HepG2 (cell line): ENCODE measurements around the gene ANKRD42. TPM values are rescaled to one million over a fixed set of nuclear protein-coding genes. Genes with fewer than 3 reads are reported as not detected.
A peak's percentile ranks its signal among the peaks of the same experiment; 100 is the strongest.

ENCODE experiments used
- BHLHE40 ChIP-seq: IDR thresholded peaks from 2 replicates; pipeline ENCODE4 v1.6.1; 2011; ENCODE audit warnings: low read length, improper control_type of control experiment
- RXRB ChIP-seq: IDR thresholded peaks from 2 replicates; pipeline ENCODE4 v1.6.1; 2016; ENCODE audit warnings: borderline replicate concordance, missing genetic modification reagents, missing compliant biosample characterization
- SALL2 ChIP-seq: sonication (generic); formaldehyde crosslinking; IDR thresholded peaks from 2 replicates; pipeline ENCODE4 v1.8.1; 2023; ENCODE audit warnings: mild to moderate bottlenecking, missing genetic modification reagents, inconsistent platforms
- ZNF33A ChIP-seq: sonication (generic); formaldehyde crosslinking; IDR thresholded peaks from 2 replicates; pipeline ENCODE4 v1.5.1; 2020; ENCODE audit warnings: missing genetic modification reagents, mild to moderate bottlenecking, moderate library complexity, borderline replicate concordance
- ZNF644 ChIP-seq: IDR thresholded peaks from 2 replicates; pipeline ENCODE4 v1.6.1; 2016; ENCODE audit warnings: low read depth
- polyA plus RNA-seq, 8 experiments: library from polyadenylated mRNA; depleted of rRNA in 3 of 8; stranded (reverse) in 7 of 8; unstranded in 1 of 8; fragments of >200 nt; fragmentation: Illumina TruSeq in 4 of 8; extraction: Trizol in 4 of 8; gene quantifications; 2 replicates each; pipeline versions ENCODE4 v1.2.1 to v1.2.3, GENCODE V29; 2011 to 2016; ENCODE audit warnings: low read depth in 4 of 8, missing spikeins in 1 of 8, mixed read lengths in 1 of 8; ENCODE audit not compliant: insufficient read depth in 1 of 8
- total RNA-seq, 5 experiments: library from RNA; depleted of rRNA; stranded (reverse); fragments of >200 nt; fragmentation: Illumina TruSeq; extraction: Trizol; gene quantifications; 2 replicates each; pipeline ENCODE4 v1.2.3, GENCODE V29; 2016; ENCODE audit warnings: low read depth in 1 of 5
- TF ChIP-seq, protein P1 (sequence below): sonication (generic); formaldehyde crosslinking; IDR thresholded peaks from 2 replicates; pipeline ENCODE4 v1.4.0; 2020; ENCODE audit warnings: missing genetic modification reagents
- TF ChIP-seq, protein P2 (sequence below), 2 experiments: IDR thresholded peaks; 2 replicates each; pipeline ENCODE4 v1.6.1; 2011 to 2012; ENCODE audit warnings: low read length in 2 of 2, borderline replicate concordance in 1 of 2, low read depth in 1 of 2, mild to moderate bottlenecking in 1 of 2, moderate library complexity in 1 of 2
- TF ChIP-seq, protein P3 (sequence below): sonication (generic); formaldehyde crosslinking; IDR thresholded peaks from 2 replicates; pipeline ENCODE4 v1.4.0; 2020; ENCODE audit warnings: low read depth, missing genetic modification reagents
- TF ChIP-seq, protein P4 (sequence below): sonication (generic); formaldehyde crosslinking; IDR thresholded peaks from 2 replicates; pipeline ENCODE4 v1.4.0; 2020; ENCODE audit warnings: missing genetic modification reagents, borderline replicate concordance
- TF ChIP-seq, protein P5 (sequence below): sonication (generic); formaldehyde crosslinking; IDR thresholded peaks from 2 replicates; pipeline ENCODE4 v1.4.0; 2020; ENCODE audit warnings: mild to moderate bottlenecking, missing genetic modification reagents, borderline replicate concordance

The ANKRD42 gene
- total and polyA plus RNA-seq, 2 of the 13 experiments (the other 11 are each of a cell fraction or from before 2014, with no cell fraction given): 2.2 to 3.7 TPM

DNA sequence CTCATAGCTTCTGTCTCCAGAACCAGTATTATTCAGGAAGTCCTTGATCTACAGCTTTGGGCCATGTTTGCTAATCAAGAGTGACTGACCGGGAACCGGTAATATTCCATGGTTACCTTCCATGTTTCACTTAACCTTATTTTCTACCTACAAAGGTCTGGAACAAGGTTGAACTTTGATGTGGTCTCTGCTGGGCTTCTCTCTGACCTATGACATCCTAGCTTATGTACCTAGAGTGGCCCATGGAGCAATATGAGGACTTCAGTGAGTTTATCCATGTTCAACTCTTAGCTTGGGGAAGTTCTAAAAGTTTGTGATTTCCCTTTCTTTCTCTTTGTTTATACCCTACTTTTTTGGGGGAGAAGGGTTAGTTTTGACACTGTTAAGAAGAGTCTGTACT lies 59.4 kb downstream of the ANKRD42 start (continued):
- TF ChIP-seq, protein P1, sequence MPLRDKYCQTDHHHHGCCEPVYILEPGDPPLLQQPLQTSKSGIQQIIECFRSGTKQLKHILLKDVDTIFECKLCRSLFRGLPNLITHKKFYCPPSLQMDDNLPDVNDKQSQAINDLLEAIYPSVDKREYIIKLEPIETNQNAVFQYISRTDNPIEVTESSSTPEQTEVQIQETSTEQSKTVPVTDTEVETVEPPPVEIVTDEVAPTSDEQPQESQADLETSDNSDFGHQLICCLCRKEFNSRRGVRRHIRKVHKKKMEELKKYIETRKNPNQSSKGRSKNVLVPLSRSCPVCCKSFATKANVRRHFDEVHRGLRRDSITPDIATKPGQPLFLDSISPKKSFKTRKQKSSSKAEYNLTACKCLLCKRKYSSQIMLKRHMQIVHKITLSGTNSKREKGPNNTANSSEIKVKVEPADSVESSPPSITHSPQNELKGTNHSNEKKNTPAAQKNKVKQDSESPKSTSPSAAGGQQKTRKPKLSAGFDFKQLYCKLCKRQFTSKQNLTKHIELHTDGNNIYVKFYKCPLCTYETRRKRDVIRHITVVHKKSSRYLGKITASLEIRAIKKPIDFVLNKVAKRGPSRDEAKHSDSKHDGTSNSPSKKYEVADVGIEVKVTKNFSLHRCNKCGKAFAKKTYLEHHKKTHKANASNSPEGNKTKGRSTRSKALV: no peak
- no peak for TF ChIP-seq BHLHE40
- peak; percentile 92 for TF ChIP-seq RXRB (CRISPR knock-in tag)
- no peak for TF ChIP-seq SALL2 (CRISPR knock-in tag)
- TF ChIP-seq, protein P2, sequence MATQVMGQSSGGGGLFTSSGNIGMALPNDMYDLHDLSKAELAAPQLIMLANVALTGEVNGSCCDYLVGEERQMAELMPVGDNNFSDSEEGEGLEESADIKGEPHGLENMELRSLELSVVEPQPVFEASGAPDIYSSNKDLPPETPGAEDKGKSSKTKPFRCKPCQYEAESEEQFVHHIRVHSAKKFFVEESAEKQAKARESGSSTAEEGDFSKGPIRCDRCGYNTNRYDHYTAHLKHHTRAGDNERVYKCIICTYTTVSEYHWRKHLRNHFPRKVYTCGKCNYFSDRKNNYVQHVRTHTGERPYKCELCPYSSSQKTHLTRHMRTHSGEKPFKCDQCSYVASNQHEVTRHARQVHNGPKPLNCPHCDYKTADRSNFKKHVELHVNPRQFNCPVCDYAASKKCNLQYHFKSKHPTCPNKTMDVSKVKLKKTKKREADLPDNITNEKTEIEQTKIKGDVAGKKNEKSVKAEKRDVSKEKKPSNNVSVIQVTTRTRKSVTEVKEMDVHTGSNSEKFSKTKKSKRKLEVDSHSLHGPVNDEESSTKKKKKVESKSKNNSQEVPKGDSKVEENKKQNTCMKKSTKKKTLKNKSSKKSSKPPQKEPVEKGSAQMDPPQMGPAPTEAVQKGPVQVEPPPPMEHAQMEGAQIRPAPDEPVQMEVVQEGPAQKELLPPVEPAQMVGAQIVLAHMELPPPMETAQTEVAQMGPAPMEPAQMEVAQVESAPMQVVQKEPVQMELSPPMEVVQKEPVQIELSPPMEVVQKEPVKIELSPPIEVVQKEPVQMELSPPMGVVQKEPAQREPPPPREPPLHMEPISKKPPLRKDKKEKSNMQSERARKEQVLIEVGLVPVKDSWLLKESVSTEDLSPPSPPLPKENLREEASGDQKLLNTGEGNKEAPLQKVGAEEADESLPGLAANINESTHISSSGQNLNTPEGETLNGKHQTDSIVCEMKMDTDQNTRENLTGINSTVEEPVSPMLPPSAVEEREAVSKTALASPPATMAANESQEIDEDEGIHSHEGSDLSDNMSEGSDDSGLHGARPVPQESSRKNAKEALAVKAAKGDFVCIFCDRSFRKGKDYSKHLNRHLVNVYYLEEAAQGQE (IDR thresholded peaks at IDR 0.05; ENCODE audit: borderline replicate concordance in 1 of 2, low read depth in 1 of 2, low read length in 2 of 2): peak in 1 of 2 experiments; percentile 49; a peak in 1 of 4 replicates
- TF ChIP-seq, protein P3, sequence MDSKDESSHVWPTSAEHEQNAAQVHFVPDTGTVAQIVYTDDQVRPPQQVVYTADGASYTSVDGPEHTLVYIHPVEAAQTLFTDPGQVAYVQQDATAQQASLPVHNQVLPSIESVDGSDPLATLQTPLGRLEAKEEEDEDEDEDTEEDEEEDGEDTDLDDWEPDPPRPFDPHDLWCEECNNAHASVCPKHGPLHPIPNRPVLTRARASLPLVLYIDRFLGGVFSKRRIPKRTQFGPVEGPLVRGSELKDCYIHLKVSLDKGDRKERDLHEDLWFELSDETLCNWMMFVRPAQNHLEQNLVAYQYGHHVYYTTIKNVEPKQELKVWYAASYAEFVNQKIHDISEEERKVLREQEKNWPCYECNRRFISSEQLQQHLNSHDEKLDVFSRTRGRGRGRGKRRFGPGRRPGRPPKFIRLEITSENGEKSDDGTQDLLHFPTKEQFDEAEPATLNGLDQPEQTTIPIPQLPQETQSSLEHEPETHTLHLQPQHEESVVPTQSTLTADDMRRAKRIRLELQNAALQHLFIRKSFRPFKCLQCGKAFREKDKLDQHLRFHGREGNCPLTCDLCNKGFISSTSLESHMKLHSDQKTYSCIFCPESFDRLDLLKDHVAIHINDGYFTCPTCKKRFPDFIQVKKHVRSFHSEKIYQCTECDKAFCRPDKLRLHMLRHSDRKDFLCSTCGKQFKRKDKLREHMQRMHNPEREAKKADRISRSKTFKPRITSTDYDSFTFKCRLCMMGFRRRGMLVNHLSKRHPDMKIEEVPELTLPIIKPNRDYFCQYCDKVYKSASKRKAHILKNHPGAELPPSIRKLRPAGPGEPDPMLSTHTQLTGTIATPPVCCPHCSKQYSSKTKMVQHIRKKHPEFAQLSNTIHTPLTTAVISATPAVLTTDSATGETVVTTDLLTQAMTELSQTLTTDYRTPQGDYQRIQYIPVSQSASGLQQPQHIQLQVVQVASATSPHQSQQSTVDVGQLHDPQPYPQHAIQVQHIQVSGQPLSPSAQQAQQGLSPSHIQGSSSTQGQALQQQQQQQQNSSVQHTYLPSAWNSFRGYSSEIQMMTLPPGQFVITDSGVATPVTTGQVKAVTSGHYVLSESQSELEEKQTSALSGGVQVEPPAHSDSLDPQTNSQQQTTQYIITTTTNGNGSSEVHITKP: peak; percentile 60; the same call in 1 of the 2 replicates
- peak; percentile 89 for TF ChIP-seq ZNF644
- TF ChIP-seq ZNF33A (CRISPR knock-in tag): no peak
- TF ChIP-seq, protein P4, sequence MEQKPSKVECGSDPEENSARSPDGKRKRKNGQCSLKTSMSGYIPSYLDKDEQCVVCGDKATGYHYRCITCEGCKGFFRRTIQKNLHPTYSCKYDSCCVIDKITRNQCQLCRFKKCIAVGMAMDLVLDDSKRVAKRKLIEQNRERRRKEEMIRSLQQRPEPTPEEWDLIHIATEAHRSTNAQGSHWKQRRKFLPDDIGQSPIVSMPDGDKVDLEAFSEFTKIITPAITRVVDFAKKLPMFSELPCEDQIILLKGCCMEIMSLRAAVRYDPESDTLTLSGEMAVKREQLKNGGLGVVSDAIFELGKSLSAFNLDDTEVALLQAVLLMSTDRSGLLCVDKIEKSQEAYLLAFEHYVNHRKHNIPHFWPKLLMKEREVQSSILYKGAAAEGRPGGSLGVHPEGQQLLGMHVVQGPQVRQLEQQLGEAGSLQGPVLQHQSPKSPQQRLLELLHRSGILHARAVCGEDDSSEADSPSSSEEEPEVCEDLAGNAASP (CRISPR knock-in tag): peak; percentile 64; the same call in 1 of the 2 replicates
- TF ChIP-seq, protein P5, sequence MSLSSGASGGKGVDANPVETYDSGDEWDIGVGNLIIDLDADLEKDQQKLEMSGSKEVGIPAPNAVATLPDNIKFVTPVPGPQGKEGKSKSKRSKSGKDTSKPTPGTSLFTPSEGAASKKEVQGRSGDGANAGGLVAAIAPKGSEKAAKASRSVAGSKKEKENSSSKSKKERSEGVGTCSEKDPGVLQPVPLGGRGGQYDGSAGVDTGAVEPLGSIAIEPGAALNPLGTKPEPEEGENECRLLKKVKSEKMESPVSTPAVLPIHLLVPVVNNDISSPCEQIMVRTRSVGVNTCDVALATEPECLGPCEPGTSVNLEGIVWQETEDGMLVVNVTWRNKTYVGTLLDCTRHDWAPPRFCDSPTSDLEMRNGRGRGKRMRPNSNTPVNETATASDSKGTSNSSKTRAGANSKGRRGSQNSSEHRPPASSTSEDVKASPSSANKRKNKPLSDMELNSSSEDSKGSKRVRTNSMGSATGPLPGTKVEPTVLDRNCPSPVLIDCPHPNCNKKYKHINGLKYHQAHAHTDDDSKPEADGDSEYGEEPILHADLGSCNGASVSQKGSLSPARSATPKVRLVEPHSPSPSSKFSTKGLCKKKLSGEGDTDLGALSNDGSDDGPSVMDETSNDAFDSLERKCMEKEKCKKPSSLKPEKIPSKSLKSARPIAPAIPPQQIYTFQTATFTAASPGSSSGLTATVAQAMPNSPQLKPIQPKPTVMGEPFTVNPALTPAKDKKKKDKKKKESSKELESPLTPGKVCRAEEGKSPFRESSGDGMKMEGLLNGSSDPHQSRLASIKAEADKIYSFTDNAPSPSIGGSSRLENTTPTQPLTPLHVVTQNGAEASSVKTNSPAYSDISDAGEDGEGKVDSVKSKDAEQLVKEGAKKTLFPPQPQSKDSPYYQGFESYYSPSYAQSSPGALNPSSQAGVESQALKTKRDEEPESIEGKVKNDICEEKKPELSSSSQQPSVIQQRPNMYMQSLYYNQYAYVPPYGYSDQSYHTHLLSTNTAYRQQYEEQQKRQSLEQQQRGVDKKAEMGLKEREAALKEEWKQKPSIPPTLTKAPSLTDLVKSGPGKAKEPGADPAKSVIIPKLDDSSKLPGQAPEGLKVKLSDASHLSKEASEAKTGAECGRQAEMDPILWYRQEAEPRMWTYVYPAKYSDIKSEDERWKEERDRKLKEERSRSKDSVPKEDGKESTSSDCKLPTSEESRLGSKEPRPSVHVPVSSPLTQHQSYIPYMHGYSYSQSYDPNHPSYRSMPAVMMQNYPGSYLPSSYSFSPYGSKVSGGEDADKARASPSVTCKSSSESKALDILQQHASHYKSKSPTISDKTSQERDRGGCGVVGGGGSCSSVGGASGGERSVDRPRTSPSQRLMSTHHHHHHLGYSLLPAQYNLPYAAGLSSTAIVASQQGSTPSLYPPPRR (CRISPR knock-in tag): peak; percentile 75
